ENCODE measurements around the gene IFT88.

- TF ChIP-seq, protein P1, sequence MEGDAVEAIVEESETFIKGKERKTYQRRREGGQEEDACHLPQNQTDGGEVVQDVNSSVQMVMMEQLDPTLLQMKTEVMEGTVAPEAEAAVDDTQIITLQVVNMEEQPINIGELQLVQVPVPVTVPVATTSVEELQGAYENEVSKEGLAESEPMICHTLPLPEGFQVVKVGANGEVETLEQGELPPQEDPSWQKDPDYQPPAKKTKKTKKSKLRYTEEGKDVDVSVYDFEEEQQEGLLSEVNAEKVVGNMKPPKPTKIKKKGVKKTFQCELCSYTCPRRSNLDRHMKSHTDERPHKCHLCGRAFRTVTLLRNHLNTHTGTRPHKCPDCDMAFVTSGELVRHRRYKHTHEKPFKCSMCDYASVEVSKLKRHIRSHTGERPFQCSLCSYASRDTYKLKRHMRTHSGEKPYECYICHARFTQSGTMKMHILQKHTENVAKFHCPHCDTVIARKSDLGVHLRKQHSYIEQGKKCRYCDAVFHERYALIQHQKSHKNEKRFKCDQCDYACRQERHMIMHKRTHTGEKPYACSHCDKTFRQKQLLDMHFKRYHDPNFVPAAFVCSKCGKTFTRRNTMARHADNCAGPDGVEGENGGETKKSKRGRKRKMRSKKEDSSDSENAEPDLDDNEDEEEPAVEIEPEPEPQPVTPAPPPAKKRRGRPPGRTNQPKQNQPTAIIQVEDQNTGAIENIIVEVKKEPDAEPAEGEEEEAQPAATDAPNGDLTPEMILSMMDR (conservative IDR thresholded peaks at IDR 0.05; ENCODE audit: low read depth, low read length), result no peak
- TF ChIP-seq POLR2A (IDR thresholded peaks at IDR 0.05; ENCODE audit: low read depth, low read length) (no peak), FOS (IDR thresholded peaks at IDR 0.05; ENCODE audit: low read depth, low read length) (no peak), RCOR1 (IDR thresholded peaks at IDR 0.05; ENCODE audit: insufficient replicate concordance, low read length) (no peak), CEBPB (IDR thresholded peaks at IDR 0.05; ENCODE audit: low read depth, low read length) (no peak)
Observed at GRCh38 chr13:20573186-20573585, 6.2 kb downstream of the IFT88 start.

Data from IMR-90 (cell line).